ENCODE measurements around the gene YKT6. TPM values are rescaled to one million over a fixed set of nuclear protein-coding genes. Genes with fewer than 3 reads are reported as not detected.
A peak's percentile ranks its signal among the peaks of the same experiment; 100 is the strongest.

YKT6 gene
- total RNA-seq, 1 donor from 2014 or later = 178 TPM

DNA sequence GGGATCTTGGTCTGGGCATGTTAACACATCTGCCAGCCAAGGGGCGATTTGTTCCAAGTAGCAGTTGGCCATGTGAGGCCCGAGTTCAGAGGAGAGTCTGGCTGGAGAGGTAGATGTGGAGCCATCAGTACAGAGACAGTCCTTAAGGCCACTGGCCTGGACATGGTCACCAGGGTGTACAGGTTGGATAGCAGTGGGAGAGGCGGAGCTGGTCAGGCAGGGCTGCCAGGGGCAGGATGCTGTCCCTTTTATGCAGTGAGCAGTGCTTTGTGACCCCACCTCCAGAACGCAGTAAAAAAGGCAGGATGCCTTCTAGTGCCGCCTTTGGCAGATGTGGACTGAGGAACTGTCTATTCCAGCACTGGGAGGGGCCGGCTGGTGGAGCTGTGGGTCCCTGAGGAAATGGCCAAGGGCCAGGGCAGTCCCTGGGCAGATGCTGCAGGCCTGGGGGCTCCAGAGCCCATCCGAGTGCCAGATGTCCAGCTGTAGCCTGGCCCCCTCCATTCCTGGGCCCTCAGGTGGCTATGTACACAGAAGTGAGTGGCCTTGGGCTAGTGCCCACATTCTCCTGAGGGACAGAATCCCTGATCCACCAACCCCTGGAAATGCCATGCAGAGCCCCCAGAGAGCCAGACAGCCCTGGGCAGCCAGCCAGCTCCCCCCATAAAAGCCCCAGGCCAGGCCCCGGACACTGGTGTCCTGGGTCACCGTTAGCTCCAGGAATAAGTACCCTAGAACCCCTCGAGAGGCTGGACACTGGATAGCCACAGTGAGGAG lies 42.5 kb upstream of the YKT6 start:
- H3K4me1 Mint-ChIP-seq (ENCODE audit: low read depth, unreplicated experiment) = peaks cover 15% of the 10 kb centered on the region
- DNase-seq = no peak
- peak overlapping the region; percentile 43 for H3K4me3 Mint-ChIP-seq (ENCODE audit: unreplicated experiment)

DNA sequence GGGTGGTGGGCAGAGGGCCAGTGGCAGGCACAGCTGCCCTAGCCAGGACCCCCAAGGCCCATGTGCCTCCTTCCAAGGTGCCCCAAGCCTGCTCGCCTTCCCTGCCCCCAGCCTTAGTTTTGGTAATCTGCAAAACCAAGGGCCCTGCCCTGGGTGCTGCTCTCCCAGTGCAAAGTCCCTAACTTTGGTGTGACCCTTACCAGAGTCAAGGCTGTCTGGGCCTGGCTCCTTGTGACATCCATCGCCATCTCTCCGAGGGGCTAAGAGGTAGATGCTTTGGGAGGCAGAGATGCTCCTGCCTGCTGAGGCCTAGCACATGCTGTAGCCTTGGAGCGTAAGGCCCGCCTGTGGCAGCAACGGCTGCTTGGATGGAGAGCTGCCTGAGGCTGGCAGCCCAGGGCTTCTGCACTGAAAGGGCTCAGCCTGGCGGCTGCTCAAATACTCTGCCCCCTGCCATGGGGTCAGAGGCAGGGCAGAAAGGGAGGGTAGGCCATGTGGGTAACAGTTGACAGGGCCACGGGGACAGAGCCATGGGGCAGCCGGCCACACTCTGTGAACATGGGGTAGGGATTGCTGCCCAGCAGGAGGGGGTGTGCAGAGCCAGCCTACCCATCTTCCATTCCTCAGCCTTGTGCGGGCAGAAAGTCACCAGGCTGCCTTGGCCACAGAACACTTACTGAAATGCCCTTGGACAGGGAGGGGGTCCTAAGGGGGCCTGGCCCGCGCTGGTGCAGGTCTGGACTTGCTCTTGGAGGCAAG lies 41.7 kb upstream of the YKT6 start:
- Mint-ChIP-seq H3K36me3 (ENCODE audit: unreplicated experiment) (peaks cover 2% of the 10 kb centered on the region), H3K27ac (ENCODE audit: unreplicated experiment) (no peak overlapping the region), H3K9me3 (ENCODE audit: unreplicated experiment) (peaks cover 8% of the 10 kb centered on the region), H3K4me3 (ENCODE audit: unreplicated experiment) (no peak overlapping the region), H3K4me1 (ENCODE audit: low read depth, unreplicated experiment) (peaks cover 15% of the 10 kb centered on the region), H3K27me3 (ENCODE audit: unreplicated experiment) (peaks cover 3% of the 10 kb centered on the region)
- DNase-seq = no peak
- no peak for TF ChIP-seq CTCF (IDR thresholded peaks at IDR 0.05; ENCODE audit: partially characterized antibody, unreplicated experiment)

More for the DNA sequence above, 42.5 kb upstream of the YKT6 start:
- H3K9me3 Mint-ChIP-seq (ENCODE audit: unreplicated experiment) = peaks cover 8% of the 10 kb centered on the region
- no peaks in the 10 kb centered on the region for H3K36me3 Mint-ChIP-seq (ENCODE audit: unreplicated experiment)
- TF ChIP-seq CTCF (IDR thresholded peaks at IDR 0.05; ENCODE audit: partially characterized antibody, unreplicated experiment) = no peak
- H3K27ac Mint-ChIP-seq (ENCODE audit: unreplicated experiment) = peak overlapping the region; percentile 92
- H3K27me3 Mint-ChIP-seq (ENCODE audit: unreplicated experiment) = peaks cover 3% of the 10 kb centered on the region

GRCh38 chr7:44159824-44160630 lies 40.8 kb upstream of the YKT6 start:
- H3K27me3 Mint-ChIP-seq (ENCODE audit: unreplicated experiment) = peaks cover 3% of the 10 kb centered on the region
- peaks cover 6% of the 10 kb centered on the region for H3K9me3 Mint-ChIP-seq (ENCODE audit: unreplicated experiment)
- peaks cover 10% of the 10 kb centered on the region for H3K36me3 Mint-ChIP-seq (ENCODE audit: unreplicated experiment)
- DNase-seq = no peak
- H3K27ac Mint-ChIP-seq (ENCODE audit: unreplicated experiment) = no peak overlapping the region
- peaks cover 15% of the 10 kb centered on the region for H3K4me1 Mint-ChIP-seq (ENCODE audit: low read depth, unreplicated experiment)
- H3K4me3 Mint-ChIP-seq (ENCODE audit: unreplicated experiment) = no peak overlapping the region
- TF ChIP-seq CTCF (IDR thresholded peaks at IDR 0.05; ENCODE audit: partially characterized antibody, unreplicated experiment) = no peak

GRCh38 chr7:44161371-44161770 lies 39.4 kb upstream of the YKT6 start:
- H3K9me3 Mint-ChIP-seq (ENCODE audit: unreplicated experiment) = peaks cover 3% of the 10 kb centered on the region
- peaks cover 11% of the 10 kb centered on the region for H3K4me1 Mint-ChIP-seq (ENCODE audit: low read depth, unreplicated experiment)
- no peak for TF ChIP-seq CTCF (IDR thresholded peaks at IDR 0.05; ENCODE audit: partially characterized antibody, unreplicated experiment)
- DNase-seq = no peak
- no peak overlapping the region for H3K4me3 Mint-ChIP-seq (ENCODE audit: unreplicated experiment)
- peaks cover 3% of the 10 kb centered on the region for H3K27me3 Mint-ChIP-seq (ENCODE audit: unreplicated experiment)
- H3K36me3 Mint-ChIP-seq (ENCODE audit: unreplicated experiment) = peaks cover 10% of the 10 kb centered on the region
- H3K27ac Mint-ChIP-seq (ENCODE audit: unreplicated experiment) = no peak overlapping the region

All from glutamatergic neuron (in vitro differentiated cells).